ENCODE data around the gene CSF1. TPM values are rescaled to one million over a fixed set of nuclear protein-coding genes. Genes with fewer than 3 reads are reported as not detected.

CSF1 gene
- total RNA-seq, 1 experiment from 2014 or later = 3.0 TPM

GRCh38 chr1:109876617-109877316 is 33.9 kb upstream of the CSF1 start:
- no peaks in the 10 kb centered on the region for H3K36me3 ChIP-seq (ENCODE audit: control insufficient read depth in 1 of 2, insufficient read depth in 2 of 2, low read length in 2 of 2)
- DNase-seq (ENCODE audit: low read depth, low spot score) (no peak), ATAC-seq (no peak)
- 0 out of 4 replicates have a peak, but pooled peaks cover 0 to 6% of the 10 kb centered on the region in 2 experiments for H3K4me1 ChIP-seq (ENCODE audit: control insufficient read depth in 1 of 2, insufficient read depth in 2 of 2, low read length in 2 of 2)
- BruUV-seq (replicated peaks) = no TSS peak
- TF ChIP-seq EZH2 (IDR thresholded peaks at IDR 0.05) = no peak
- H3K9me2 ChIP-seq (ENCODE audit: insufficient read depth) = no peaks in the 10 kb centered on the region
- intact Hi-C loops (cut with micrococcal nuclease) = no loop called here
- ChIA-PET RAD21 (ENCODE audit: low non-redundant PET in 1 of 2, low total read pairs in 2 of 2, uncharacterized antibody in 2 of 2, unreplicated experiment in 2 of 2) (no interaction called here), POLR2A (no interaction called here), CTCF (interaction anchor here (0.7 kb wide), 1 partner anchor 108 kb away, joined by 3 read pairs; the partner anchor contains the start of gene AHCYL1)
- H3K27ac ChIP-seq (ENCODE audit: low read depth, low read length) = no peak overlapping the region
- H4K20me1 ChIP-seq (ENCODE audit: insufficient read depth) = no peaks in the 10 kb centered on the region
- H3K9ac ChIP-seq (ENCODE audit: low read length) = no peak overlapping the region
- no peak overlapping the region for H3K4me2 ChIP-seq (ENCODE audit: low read length)
- H3K79me2 ChIP-seq (ENCODE audit: insufficient read depth, low read length) = no peaks in the 10 kb centered on the region
- H3K27me3 ChIP-seq (ENCODE audit: insufficient read depth, low read length) = 0 out of 2 replicates have a peak, but pooled peaks cover 5% of the 10 kb centered on the region
- no peak overlapping the region for H3K4me3 ChIP-seq (replicated peaks in 1 of 2; ENCODE audit: low read depth in 1 of 2, low read length in 2 of 2)
- H2AFZ ChIP-seq (ENCODE audit: low read depth, low read length, poor library complexity, severe bottlenecking) = no peak overlapping the region
- no peaks in the 10 kb centered on the region for H3K9me3 ChIP-seq (ENCODE audit: control insufficient read depth in 1 of 2, insufficient read depth in 1 of 2, low read depth in 1 of 2, low read length in 2 of 2)

- 0 out of 4 replicates have a peak, but pooled peaks cover 0 to under 1% of the 10 kb centered on the region in 2 experiments for H3K4me1 ChIP-seq (ENCODE audit: control insufficient read depth in 1 of 2, insufficient read depth in 2 of 2, low read length in 2 of 2)
- H3K79me2 ChIP-seq (ENCODE audit: insufficient read depth, low read length) = no peaks in the 10 kb centered on the region
- no TSS peak for BruUV-seq (replicated peaks)
- 0 out of 2 replicates have a peak, but pooled peaks cover 5% of the 10 kb centered on the region for H3K27me3 ChIP-seq (ENCODE audit: insufficient read depth, low read length)
- ChIA-PET POLR2A (no interaction called here), RAD21 (ENCODE audit: low non-redundant PET in 1 of 2, low total read pairs in 2 of 2, uncharacterized antibody in 2 of 2, unreplicated experiment in 2 of 2) (no interaction called here), CTCF (interaction anchor here (0.7 kb wide), 1 partner anchor 107 kb away, joined by 3 read pairs; the partner anchor contains the start of gene AHCYL1)
- H2AFZ ChIP-seq (ENCODE audit: low read depth, low read length, poor library complexity, severe bottlenecking) = no peak overlapping the region
- no peak overlapping the region for H3K4me3 ChIP-seq (replicated peaks in 1 of 2; ENCODE audit: low read depth in 1 of 2, low read length in 2 of 2)
- no peak overlapping the region for H3K4me2 ChIP-seq (ENCODE audit: low read length)
- no peaks in the 10 kb centered on the region for H3K9me3 ChIP-seq (ENCODE audit: control insufficient read depth in 1 of 2, insufficient read depth in 1 of 2, low read depth in 1 of 2, low read length in 2 of 2)
- H3K27ac ChIP-seq (ENCODE audit: low read depth, low read length) = no peak overlapping the region
- H3K9ac ChIP-seq (ENCODE audit: low read length) = no peak overlapping the region
- DNase-seq (ENCODE audit: low read depth, low spot score) = no peak
- H4K20me1 ChIP-seq (ENCODE audit: insufficient read depth) = no peaks in the 10 kb centered on the region
- intact Hi-C loops (cut with micrococcal nuclease) = no loop called here
- H3K36me3 ChIP-seq (ENCODE audit: control insufficient read depth in 1 of 2, insufficient read depth in 2 of 2, low read length in 2 of 2) = no peaks in the 10 kb centered on the region
- H3K9me2 ChIP-seq (ENCODE audit: insufficient read depth) = no peaks in the 10 kb centered on the region
- peak; percentile 54 for ATAC-seq
- no peak for TF ChIP-seq YY1 (IDR thresholded peaks at IDR 0.05; ENCODE audit: extremely low read depth, insufficient replicate concordance, low read depth, low read length)
- no peak for TF ChIP-seq CEBPB (IDR thresholded peaks at IDR 0.05; ENCODE audit: low read depth)
- no peak for TF ChIP-seq RAD21 (IDR thresholded peaks at IDR 0.05; ENCODE audit: low read depth)
- no peak for TF ChIP-seq SIN3A (IDR thresholded peaks at IDR 0.05; ENCODE audit: low read depth)
- no peak for TF ChIP-seq EGR1 (IDR thresholded peaks at IDR 0.05; ENCODE audit: low read depth)
- no peak for TF ChIP-seq JUND (IDR thresholded peaks at IDR 0.05)
- no peak for TF ChIP-seq ZFX (IDR thresholded peaks at IDR 0.05)
- TF ChIP-seq MAX (IDR thresholded peaks at IDR 0.05) = no peak
- TF ChIP-seq SRF (IDR thresholded peaks at IDR 0.05; ENCODE audit: low read depth) = no peak
- TF ChIP-seq SP1 (IDR thresholded peaks at IDR 0.05; ENCODE audit: low read depth) = no peak
- no peak for TF ChIP-seq ATF3 (IDR thresholded peaks at IDR 0.05)
- no peak for TF ChIP-seq EZH2 (IDR thresholded peaks at IDR 0.05)
- no peak for TF ChIP-seq POLR2AphosphoS5 (IDR thresholded peaks at IDR 0.05; ENCODE audit: low read depth, low read length)
- TF ChIP-seq POLR2A (IDR thresholded peaks at IDR 0.05; ENCODE audit: borderline replicate concordance, extremely low read depth, insufficient read depth, insufficient read length) = no peak
- no peak for TF ChIP-seq REST (IDR thresholded peaks at IDR 0.05; ENCODE audit: low read depth)
- no peak for TF ChIP-seq ZNF274 (IDR thresholded peaks at IDR 0.05; ENCODE audit: low read depth, low read length)
- no peak for TF ChIP-seq EZH2phosphoT487 (IDR thresholded peaks at IDR 0.05; ENCODE audit: borderline replicate concordance)
Observed at GRCh38 chr1:109877317-109877771, 33.3 kb upstream of the CSF1 start.
